Left ventricle myocardium inferior (tissue), 1 donor: ENCODE measurements around the gene TNIK. TPM values are rescaled to one million over a fixed set of nuclear protein-coding genes. Genes with fewer than 3 reads are reported as not detected.

ENCODE experiments used
- DNase-seq: peaks from one replicate; pipeline ENCODE4 v3.0.0-alpha.2; 2020
- H3K27ac ChIP-seq: fragments of 200-600 bp; replicated peaks from 2 replicates; pipeline ENCODE4 v1.8.0; 2021
- H3K27me3 ChIP-seq: fragments of 200-600 bp; 2 replicates; pipeline ENCODE4 v1.8.0; 2021; ENCODE audit warnings: low read depth
- H3K36me3 ChIP-seq: fragments of 200-600 bp; 2 replicates; pipeline ENCODE4 v1.8.0; 2021
- H3K4me1 ChIP-seq: fragments of 200-600 bp; 2 replicates; pipeline ENCODE4 v1.8.0; 2021
- H3K4me3 ChIP-seq: fragments of 200-600 bp; 2 replicates; pipeline ENCODE4 v1.8.0; 2021; ENCODE audit warnings: mild to moderate bottlenecking, moderate library complexity
- H3K9me3 ChIP-seq: fragments of 200-600 bp; replicated peaks from 2 replicates; pipeline ENCODE4 v1.8.0; 2021
- CTCF ChIP-seq: fragments of 200-600 bp; IDR thresholded peaks from 2 replicates; pipeline ENCODE4 v1.8.0; 2021; ENCODE audit warnings: antibody characterized with exemption, mild to moderate bottlenecking, borderline replicate concordance
- intact Hi-C: fragments of 100-400 bp; cut with micrococcal nuclease; formaldehyde crosslinking; loops from one replicate; pipeline ENCODE4 v1.11.0; 2022
- total RNA-seq: library from RNA; stranded (reverse); fragmentation: NEBNext Ultra II Directional; extraction: Animal tissue kit (Norgen Biotek cat#: 25700); gene quantifications from one replicate; pipeline ENCODE4 v1.2.1, GENCODE V29; 2021
- donor health status: DM: no; HTN: yes; CAD: no; lungs with severe emphysema.

TNIK gene
- total RNA-seq, 1 donor from 2014 or later, result 28.6 TPM

- no peaks in the 10 kb centered on the region for H3K4me1 ChIP-seq
- no peak for TF ChIP-seq CTCF
- intact Hi-C loops, result no loop called here
- no peak overlapping the region for H3K27ac ChIP-seq
- no peak overlapping the region for H3K4me3 ChIP-seq
- DNase-seq, result no peak
- H3K27me3 ChIP-seq, result no peaks in the 10 kb centered on the region
- peaks cover 25% of the 10 kb centered on the region for H3K36me3 ChIP-seq
- no peaks in the 10 kb centered on the region for H3K9me3 ChIP-seq
Measured at GRCh38 chr3:171135549-171135948, 324.7 kb downstream of the TNIK start.

- Histone ChIP-seq H3K4me1 (no peaks in the 10 kb centered on the region), H3K9me3 (no peaks in the 10 kb centered on the region), H3K36me3 (peaks cover 16% of the 10 kb centered on the region), H3K27me3 (no peaks in the 10 kb centered on the region), H3K4me3 (no peak overlapping the region), H3K27ac (no peak overlapping the region)
- no peak for DNase-seq
- no peak for TF ChIP-seq CTCF
- intact Hi-C loops, result no loop called here
Measured at GRCh38 chr3:171133796-171134569, 326.2 kb downstream of the TNIK start.

- Histone ChIP-seq H3K4me1 (no peaks in the 10 kb centered on the region), H3K4me3 (no peak overlapping the region), H3K27me3 (no peaks in the 10 kb centered on the region), H3K36me3 (peaks cover 16% of the 10 kb centered on the region), H3K27ac (no peak overlapping the region), H3K9me3 (no peaks in the 10 kb centered on the region)
- DNase-seq, result no peak
- no peak for TF ChIP-seq CTCF
- intact Hi-C loops, result no loop called here
Measured at GRCh38 chr3:171133337-171133736, 326.9 kb downstream of the TNIK start.

- H3K27ac ChIP-seq, result no peak overlapping the region
- no peaks in the 10 kb centered on the region for H3K27me3 ChIP-seq
- H3K4me1 ChIP-seq, result no peaks in the 10 kb centered on the region
- no peak overlapping the region for H3K4me3 ChIP-seq
- no peaks in the 10 kb centered on the region for H3K9me3 ChIP-seq
- no peak for DNase-seq
- no peak for TF ChIP-seq CTCF
- intact Hi-C loops, result no loop called here
- peaks cover 16% of the 10 kb centered on the region for H3K36me3 ChIP-seq
Measured at GRCh38 chr3:171132873-171133272, 327.3 kb downstream of the TNIK start.

- TF ChIP-seq CTCF, result no peak
- intact Hi-C loops, result no loop called here
- Histone ChIP-seq H3K27me3 (no peaks in the 10 kb centered on the region), H3K4me3 (no peak overlapping the region), H3K27ac (no peak overlapping the region), H3K9me3 (no peaks in the 10 kb centered on the region), H3K4me1 (no peaks in the 10 kb centered on the region), H3K36me3 (peaks cover 19% of the 10 kb centered on the region)
- DNase-seq, result no peak
Measured at GRCh38 chr3:171129827-171130226, 330.4 kb downstream of the TNIK start.
